Stimulated activated CD4-positive, alpha-beta T cell treated with anti-CD3 and anti-CD28 coated beads, Interleukin-12 subunit alpha, Interleukin-12 subunit beta, amount 100 ng/mL, for 48 hours (primary cell): ENCODE measurements around the gene BCAS3.
"Not testable (repeated sequence)": the region's sequence is repeated elsewhere in the genome, so short reads cannot be mapped to it uniquely, and the experiment has no call there.

ENCODE experiments used
- DNase-seq, 3 donors: peaks; one replicate each; pipeline ENCODE4 v3.0.0-alpha.2; 2020; ENCODE audit warnings: low read depth in 2 of 3, low spot score in 1 of 3

The BCAS3 gene

GRCh38 chr17:60989379-60989778 lies 311.7 kb downstream of the BCAS3 start:
- DNase-seq = no peak

- no peak for DNase-seq
These were observed 312.2 kb downstream of the BCAS3 start for GRCh38 chr17:60989846-60990245.

GRCh38 chr17:60993497-60993896 lies 315.8 kb downstream of the BCAS3 start:
- DNase-seq = no peak

- no peak for DNase-seq
These were observed 318.0 kb downstream of the BCAS3 start for GRCh38 chr17:60995680-60996079.

- no peak for DNase-seq
These were observed 323.3 kb downstream of the BCAS3 start for GRCh38 chr17:61000911-61001310.

GRCh38 chr17:61002316-61002736 lies 324.7 kb downstream of the BCAS3 start:
- DNase-seq = no peak

GRCh38 chr17:61005358-61005757 lies 327.7 kb downstream of the BCAS3 start:
- DNase-seq = no peak

GRCh38 chr17:61005958-61006357 lies 328.3 kb downstream of the BCAS3 start:
- not testable (repeated sequence) for DNase-seq

- no peak for DNase-seq
These were observed 330.3 kb downstream of the BCAS3 start for GRCh38 chr17:61007980-61008379.

GRCh38 chr17:61009663-61010062 lies 332.0 kb downstream of the BCAS3 start:
- no peak for DNase-seq

- no peak for DNase-seq
These were observed 333.1 kb downstream of the BCAS3 start for GRCh38 chr17:61010661-61011170.

GRCh38 chr17:61011251-61011650 lies 333.6 kb downstream of the BCAS3 start:
- no peak for DNase-seq

- no peak for DNase-seq
These were observed 338.3 kb downstream of the BCAS3 start for GRCh38 chr17:61015966-61016365.

GRCh38 chr17:61017317-61018006 lies 339.8 kb downstream of the BCAS3 start:
- no peak for DNase-seq

GRCh38 chr17:61018938-61019337 lies 341.3 kb downstream of the BCAS3 start:
- DNase-seq = no peak

GRCh38 chr17:61023996-61024395 lies 346.3 kb downstream of the BCAS3 start:
- DNase-seq = no peak

GRCh38 chr17:61026818-61027217 lies 349.2 kb downstream of the BCAS3 start:
- no peak for DNase-seq

- no peak for DNase-seq
These were observed 351.5 kb downstream of the BCAS3 start for GRCh38 chr17:61029181-61029580.

GRCh38 chr17:61040666-61041065 lies 363.0 kb downstream of the BCAS3 start:
- DNase-seq = no peak

- DNase-seq = not testable (repeated sequence)
These were observed 364.7 kb downstream of the BCAS3 start for GRCh38 chr17:61042348-61042747.

- DNase-seq = no peak
These were observed 369.9 kb downstream of the BCAS3 start for GRCh38 chr17:61047515-61047914.

- no peak for DNase-seq
These were observed 370.9 kb downstream of the BCAS3 start for GRCh38 chr17:61048376-61049106.
